Stimulated activated CD4-positive, alpha-beta T cell treated with anti-CD3 and anti-CD28 coated beads, Interleukin-12 subunit alpha, Interleukin-12 subunit beta, amount 100 ng/mL, for 24 hours (primary cell): ENCODE data around the gene TET3.
"Not testable (repeated sequence)": the region's sequence is repeated elsewhere in the genome, so short reads cannot be mapped to it uniquely, and the experiment has no call there.

Experiments used
- DNase-seq, 2 experiments: peaks; one replicate each; pipeline ENCODE4 v3.0.0-alpha.2; 2020; ENCODE audit warnings: low read depth in 2 of 2

Gene TET3

DNA sequence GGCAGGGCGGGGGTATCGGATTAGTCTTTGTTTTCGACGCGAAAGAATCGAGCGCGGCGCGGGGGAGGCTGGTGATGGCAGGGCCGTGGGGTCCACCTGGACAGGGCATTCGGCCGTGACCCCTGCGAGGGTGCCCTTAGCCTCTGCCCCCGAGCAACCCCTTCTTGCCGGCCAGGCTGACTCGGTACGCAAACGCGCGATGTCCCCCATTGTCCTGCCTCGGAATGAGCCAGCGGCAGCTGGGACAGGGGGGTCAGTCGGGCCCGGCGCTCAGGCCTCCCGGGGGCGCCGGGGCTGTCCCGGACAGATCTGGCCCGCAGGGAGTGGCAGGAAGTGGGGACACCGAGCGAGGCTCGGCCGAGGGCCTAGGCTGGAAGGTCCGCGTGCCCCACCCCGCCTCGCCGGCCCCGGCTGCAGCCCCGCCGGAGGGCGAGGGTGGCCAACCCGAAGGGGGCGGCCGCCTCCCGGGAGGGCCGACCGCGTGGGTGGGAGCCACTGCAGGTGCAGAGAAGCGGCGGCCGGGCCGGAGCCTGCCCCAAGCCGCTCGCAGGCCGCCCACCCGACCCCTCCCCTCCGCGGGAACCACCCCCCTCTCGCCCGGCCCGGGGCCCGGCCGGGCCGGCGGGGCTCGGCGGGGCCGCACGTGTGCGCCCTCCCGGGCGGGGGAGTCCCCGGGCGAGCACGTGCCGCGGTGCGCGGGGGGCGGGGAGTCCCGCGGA is at the start of gene TET3:
Gene TET3, plus strand, starts transcription at position 708 of the 719 bp plus-strand sequence. CDS start 1,494 bp downstream, outside the sequence.
- DNase-seq = no peak

DNA sequence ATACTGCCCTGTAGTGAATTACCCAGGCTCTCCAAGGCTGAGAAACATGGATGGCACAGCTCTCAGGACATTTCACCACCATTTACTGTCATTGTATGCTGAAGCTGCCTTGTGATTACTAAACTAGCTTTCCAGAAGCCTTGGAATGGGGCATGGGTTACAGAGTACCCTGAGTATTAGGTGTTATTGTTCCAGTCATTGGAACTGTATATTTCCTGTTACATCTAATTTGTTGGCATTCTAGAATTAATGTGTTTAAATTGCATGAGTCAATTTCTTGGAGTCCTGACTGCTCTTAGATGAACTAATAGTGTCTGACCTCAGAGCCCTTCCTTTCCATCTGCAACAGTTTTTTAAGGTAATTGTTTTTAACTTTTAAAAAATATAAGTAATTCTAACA is 49.1 kb upstream of the TET3 start:
- no peak for DNase-seq

DNA sequence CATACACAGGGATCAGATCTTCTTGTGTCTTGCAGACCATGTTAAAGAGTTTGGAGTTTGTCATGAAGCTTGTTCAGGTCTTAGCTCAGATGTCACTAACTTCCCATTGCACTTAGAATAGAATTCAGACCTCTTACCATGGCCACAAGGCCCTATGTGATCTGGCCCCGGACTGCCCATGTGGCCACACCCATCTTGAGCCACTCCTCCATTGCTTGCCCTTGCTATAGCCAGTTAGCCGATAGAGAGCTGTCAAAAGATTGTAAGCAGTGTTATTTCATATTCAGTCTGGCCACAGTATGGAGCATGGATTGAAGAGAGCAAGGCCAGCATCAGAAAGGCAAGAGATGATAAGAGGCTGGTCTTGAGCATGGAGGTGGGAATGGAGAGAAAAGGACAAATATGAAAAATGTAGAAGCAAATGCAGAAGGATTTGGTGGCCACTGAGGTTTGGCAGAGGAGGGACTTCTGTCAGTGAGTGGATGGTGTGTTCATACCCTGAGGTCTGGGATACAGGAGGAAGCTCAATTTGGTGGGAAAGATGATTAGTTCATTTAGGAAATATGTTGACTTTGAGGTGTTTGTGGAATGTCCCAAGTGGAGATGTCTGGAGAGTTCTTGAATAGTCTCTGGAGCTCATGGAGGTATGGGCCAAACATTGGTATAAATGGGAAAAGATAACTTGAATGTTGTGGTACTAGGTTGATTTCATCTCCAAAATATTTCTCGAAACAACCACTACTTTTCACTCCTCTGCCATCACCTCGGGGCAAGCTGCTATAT is 47.4 kb upstream of the TET3 start:
- no peak for DNase-seq

DNA sequence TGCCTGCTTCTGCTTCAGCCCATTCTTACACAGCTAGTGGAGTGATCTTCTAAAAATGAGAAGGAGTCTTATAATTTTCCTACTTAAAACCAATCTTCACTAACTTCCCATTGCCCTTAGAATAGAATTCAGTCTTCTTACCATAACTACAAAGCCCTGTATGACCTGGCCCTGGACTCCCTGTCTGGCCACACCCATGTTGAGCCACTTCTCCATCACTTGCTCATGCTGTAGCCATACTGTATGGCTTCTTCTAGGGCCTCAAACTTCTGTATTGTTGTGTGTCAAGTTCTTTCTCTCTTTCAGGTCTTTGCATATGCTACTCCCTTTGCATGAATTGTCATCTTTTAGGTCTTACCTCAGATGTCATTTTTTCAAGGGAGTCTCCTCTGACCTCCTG is 46.8 kb upstream of the TET3 start:
- DNase-seq = no peak

DNA sequence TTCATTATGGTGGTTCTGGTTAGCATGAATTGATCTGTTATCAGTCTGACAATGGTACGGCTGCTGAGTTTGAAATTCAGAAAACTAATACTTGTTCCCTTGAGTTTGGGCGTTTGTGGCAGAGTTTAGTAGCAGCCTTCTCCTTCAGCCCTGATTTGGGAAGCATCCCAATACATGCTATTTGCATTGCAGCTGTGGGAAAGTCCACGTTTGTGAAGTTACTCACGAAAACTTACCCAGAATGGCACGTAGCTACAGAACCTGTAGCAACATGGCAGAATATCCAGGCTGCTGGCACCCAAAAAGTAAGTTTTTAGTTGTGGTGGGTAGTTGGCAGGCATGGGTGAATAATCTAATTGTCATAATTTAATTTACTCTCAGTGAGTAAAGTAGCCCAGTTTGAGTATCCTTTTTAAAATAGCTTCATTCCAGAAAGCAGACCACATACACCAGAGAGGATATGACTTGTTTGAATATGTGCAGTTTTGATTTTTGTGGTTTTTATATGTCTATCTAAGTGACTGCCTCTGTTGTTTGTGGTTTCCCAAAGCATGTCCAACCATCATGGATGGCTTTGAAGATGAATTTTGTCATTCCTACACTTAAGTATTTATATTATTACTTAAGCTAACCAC is 45.9 kb upstream of the TET3 start:
- no peak for DNase-seq

DNA sequence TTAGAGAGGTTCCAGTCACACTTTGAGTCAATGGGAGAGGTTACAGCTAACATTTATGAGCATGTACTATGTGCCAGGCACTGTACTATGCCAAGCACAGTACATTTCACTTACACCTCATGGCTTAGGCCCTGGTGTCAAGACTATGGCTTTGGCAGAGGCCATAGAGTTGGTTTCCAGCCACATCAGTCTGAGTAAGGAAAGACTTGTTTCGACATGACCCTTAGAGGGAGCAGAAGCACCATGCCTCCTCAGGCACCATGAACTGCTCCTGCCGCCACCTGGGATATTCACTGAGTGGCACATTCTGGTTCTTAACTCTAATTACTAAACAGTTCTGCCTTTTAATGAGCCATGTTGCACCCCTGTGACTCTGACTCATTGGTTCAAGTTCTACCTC is 45.3 kb upstream of the TET3 start:
- DNase-seq = no peak

DNA sequence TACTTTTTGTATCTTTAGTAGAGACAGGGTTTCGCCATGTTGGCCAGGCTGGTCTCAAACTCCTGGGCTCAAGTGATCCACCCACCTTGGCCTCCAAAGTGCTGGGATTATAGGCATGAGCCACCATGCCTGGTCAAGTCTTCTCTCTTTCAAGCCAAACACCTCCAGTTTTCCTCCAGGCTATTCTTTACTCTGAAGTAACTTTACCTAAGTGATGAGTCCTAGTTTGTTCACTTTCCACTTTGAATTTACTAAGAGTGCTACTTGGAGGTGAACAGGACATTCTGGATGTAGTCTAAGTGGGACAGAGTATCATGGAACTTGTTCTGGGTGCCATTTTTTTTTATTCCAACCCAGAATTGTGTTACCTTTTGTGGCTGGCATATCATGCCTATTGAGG is 44.6 kb upstream of the TET3 start:
- not testable (repeated sequence) for DNase-seq

DNA sequence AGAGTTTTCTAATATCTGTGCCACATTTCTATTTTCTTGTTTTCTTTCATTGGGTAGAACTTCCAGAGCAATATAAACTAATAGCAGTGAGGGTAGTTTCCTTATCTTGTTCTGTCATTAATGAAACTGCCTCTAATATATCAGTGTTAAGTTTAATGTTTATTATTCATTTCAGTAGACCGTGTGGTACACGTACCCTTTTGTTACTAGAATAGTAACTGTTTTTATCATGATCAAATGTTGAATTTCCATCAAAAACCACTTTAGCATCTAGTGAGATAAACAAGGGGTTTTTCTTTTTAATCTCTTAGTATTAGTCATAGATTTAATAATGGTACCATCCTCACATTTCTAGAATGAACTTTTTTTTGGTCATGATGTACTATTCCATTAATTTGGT is 42.0 kb upstream of the TET3 start:
- no peak for DNase-seq

DNA sequence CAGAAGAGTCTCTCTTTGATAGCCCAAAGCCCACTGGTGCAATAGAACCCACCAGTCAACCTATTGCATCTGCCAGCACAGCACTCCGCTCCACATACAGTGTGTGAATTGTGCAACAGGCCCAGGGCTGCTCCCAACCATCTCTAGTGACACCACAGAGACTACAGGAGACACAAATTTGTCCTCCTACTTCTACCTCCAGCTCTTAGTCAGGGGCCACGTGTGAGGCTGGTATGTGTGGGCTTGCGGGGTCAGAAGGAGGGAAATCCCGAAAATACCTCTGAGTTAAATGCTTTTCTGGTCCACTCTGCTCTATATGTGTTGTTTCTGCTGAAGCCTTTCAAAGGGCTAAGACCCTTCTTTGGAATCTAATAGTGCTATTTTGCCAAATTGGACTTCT is 40.0 kb upstream of the TET3 start:
- no peak for DNase-seq

DNA sequence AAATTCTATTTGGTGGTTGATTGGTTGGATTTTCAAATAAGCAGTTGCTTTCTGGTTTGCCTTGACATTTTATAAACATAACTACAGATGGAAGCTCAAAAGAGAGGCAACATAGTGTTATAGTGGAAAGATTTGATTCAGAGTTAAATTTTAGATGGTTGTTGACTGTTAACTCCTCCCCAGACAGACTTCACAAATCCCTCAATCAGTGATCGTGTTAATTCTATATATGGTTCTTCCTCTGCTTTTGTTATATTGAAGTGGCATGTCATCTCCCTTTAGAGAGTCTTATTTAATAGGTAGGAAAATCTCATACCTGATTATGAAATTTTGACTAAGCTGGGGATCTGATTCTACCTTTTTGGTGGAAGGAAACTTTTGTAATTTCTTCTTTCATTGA is 38.5 kb upstream of the TET3 start:
- no peak for DNase-seq

DNA sequence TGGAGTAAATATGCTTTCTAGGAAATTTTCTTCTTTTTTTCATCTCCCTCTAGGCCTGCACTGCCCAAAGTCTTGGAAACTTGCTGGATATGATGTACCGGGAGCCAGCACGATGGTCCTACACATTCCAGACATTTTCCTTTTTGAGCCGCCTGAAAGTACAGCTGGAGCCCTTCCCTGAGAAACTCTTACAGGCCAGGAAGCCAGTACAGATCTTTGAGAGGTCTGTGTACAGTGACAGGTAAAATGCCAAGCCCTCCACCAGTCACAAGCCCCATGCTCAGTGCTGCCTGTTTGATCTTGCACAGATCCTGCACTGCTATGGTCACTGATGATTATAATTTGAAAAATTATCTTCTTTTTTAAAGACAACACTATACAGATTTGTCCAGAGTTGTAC is 38.0 kb upstream of the TET3 start:
- DNase-seq = no peak

DNA sequence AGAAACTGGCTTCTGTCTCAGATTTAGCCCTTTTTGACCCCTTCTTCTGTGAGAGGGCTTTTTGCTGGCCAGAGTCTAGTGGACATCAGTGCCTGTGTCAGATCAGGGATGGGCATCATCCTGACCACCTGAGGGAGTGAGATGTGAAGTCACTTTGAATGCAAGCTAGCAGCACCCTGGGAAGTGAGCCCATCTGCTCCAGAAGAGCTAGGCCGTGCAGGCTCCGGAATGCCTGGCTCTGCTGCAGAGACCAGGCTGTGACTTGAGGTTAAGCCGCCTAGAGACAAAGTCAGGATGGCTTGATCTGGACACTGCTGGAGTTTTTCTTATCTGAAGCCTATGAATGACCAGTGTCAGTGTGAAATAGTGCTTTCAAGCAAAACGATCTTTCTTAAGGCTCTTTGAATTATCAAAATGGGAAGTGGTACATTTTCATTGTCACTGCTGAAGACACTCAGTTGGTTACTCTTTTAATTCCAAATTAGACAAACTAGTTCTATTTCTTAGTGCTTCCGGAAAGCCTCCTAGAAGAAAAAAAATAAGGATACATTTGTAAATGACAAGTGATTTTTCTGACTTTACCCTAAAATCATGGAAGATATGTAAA is 37.2 kb upstream of the TET3 start:
- no peak for DNase-seq

DNA sequence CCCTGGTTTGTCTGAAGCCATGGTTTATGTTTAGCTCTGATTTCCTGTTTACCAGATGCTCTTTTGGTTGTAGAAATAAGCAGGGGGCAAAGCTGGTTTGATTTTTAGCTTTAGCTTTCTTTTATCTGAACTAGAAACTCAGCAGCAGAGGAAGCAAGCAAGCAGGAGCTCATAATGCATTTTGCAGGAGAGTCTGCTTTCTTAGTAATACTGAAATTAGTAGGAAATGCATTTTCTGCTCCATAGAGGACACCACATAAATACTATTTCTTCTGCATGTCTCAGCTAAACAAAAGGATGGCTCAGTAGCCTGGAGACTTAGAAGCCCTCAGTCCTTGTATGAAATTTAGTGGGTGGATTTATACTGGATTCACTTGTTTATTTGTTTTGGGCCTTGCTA is 34.9 kb upstream of the TET3 start:
- no peak for DNase-seq

DNA sequence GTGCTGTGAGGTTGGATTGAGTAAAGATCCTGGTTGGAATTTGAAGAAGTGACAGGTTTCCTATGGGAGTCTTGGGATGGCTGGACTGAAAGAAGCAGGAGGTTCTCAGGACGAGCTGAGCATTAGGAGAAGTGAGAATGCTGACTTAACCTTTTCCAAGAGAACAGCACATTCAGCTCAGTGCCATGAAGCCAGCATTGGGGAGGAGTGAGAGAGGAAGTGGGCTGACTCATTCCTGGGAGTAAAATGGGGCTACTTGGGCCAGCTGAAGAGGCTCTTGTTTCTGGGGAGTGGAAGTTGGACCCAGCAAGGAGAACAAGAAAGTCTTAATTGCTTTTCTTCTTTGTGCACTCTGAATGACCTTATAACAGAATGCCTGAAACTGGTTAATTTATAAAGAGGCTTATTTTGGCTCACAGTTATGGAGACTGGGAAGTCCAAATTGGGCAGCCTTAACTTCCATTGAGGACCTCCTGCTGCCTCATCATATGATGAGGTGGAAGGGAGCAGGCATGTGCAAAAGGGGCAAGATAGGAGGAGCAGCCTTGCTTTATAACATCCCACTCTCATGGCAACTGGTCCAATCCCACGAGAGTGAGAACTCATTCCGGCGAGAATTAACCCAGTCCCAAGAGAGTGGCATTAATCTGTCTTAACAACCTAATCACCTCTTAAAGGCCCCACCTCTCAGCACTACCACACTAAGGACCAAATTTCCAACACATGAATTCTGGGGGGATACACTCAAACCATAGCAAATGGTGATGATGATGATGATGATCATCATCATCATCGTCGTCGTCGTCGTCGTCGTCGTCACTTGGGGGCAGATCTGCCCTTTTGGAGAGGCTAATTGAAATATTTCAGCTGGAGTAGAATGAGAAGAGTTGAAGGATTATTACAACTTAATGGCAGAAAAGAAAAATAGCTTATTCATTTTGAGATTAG is 31.9 kb upstream of the TET3 start:
- no peak for DNase-seq

DNA sequence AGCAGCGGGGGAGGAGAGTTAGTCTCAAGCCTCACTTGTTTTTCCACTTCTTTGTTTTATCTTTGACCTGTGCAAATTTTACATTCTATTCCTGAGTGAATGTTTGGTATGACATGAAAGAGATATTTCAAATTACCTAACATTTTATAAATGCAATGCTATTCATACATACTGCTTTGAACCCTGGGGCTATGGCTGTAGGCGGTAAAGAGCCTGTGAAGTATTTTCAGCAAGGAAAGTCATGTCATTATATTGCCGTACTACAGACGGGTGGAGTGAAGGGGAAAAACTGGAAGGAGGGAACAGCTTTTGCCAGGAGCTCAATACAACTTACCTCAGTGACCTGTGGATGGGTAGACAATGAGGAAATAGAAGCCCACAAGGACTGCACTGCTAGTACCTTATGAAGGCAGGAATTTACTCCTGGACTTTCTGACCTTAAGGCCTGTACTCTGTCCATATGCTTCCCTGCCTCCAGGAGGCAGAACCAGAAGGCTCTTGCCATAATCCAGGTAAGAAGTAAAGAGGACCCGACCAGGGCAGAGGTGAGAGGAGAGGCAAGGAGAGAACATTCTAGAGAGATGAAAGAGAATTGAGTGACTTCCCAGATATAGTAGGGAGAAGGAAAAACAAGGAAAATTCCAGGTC is 28.4 kb upstream of the TET3 start:
- DNase-seq = no peak

DNA sequence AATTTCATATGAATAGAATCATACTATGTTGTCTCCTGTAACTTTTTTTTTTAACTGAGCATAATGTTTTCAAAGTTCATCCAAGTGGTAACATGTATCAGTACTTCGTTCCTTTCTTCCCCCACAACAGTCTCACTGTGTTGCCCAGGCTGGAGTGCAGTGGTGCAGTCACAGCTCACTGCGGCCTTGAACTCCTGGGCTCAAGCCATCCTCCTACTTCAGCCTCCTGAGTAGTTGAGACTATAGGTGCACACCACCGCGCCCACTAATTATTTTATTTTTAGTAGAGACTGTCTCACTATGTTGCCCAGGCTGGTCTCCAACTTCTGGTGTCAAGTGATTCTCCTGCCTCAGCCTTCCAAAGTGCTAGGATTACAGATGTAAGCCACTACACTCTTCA is 23.4 kb upstream of the TET3 start:
- DNase-seq = no peak

DNA sequence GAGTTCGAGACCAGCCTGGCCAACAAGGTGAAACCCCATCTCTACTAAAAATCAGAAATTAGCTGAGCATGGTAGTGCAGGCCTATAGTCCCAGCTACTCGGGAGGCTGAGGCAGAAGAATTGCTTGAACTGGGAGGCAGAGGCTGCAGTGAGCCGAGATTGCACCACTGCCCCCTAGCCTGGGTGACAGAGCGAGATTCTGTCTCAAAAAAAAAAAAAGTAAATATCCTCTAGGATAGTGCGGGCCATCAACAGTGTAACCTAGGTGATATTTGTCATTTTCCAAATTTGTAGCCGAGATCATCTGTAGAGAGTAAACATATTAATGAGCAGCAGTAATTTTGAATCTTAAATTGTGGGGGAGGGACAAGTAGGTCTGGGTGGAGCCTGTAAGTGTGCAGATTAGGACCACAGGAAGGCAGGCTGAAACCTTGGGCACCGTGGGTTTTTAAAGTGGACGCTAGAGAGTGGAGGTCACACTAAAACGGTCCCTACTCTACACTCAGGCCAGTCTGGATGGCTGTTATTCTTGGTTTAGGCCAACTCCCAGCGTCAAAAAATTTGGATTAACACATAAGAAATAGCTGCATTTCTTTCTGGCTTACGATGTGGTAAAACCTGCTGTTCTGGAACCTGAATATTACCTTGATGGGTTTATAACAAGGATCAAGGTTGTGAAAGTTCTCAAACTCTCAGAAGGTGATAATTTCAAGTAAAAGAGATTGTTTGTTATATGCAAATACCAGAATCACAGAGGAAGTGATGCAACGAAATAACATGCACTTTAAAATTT is 22.7 kb upstream of the TET3 start:
- no peak for DNase-seq

DNA sequence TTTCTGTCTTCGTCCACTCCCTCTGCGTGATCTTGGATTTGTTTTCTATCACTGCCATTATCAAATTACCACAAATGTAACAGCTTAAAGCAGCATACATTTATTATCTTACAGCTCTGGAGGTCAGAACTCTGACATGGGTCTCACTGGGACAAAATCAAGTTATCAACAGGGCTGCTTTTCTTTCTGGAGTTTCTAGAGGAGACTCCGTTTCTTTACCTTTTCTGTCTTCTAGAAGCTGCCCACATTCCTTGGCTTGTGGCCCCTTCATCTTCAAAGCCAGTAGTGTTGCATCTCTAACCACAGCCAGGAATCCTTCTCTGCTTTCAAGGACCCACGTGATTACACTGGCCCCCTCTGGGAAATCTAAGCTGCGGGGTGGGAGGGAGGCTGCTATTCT is 21.9 kb upstream of the TET3 start:
- DNase-seq = no peak

DNA sequence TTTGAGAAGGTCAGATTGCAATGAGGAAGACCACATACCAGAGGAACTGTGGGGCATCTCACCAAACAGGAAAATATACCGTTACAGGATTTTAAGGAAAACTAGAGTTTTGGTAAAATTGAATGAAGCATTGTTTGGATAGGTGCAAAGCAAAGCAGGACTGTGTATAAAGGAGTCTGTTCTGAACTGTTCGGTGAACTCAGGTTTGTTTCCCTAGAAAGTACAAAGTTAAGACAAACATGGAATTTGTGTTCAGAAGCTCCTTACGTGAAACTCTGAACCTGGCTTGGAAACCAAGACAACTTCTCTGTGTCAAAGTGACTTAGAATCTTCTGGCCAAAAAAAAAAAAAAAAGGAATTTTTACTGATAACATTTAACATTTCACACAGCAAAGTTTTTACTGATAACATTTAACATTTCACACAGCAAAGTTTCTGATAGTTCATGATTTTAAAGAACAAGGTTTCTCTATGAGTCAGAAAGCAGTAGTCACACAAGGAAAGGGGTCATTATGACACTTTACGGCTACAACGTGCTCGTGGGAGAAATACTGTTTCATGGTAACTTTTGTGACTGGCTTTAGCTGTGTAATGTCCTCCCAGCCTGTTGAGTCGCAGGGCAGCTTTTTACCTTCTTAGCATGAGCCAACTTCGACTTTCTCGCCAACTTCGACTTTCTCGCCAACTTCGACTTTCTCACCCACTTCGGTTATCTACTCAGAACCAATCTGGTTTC is 21.2 kb upstream of the TET3 start:
- DNase-seq = peak in 1 of 2 experiments; percentile 29
